ENCODE data around the gene NKD1. TPM values are rescaled to one million over a fixed set of nuclear protein-coding genes. Genes with fewer than 3 reads are reported as not detected.

Gene NKD1
- total RNA-seq, 4 donors from 2014 or later, result 3.5 to 48.1 (median 8.9) TPM

GRCh38 chr16:50694206-50694605, 146.0 kb downstream of the NKD1 start:
- TF ChIP-seq POLR2A (IDR thresholded peaks at IDR 0.05) (no peak), CTCF (IDR thresholded peaks at IDR 0.05) (no peak)
- Histone ChIP-seq H3K4me3 (no peak overlapping the region), H3K9me3 (no peaks in the 10 kb centered on the region), H3K4me1 (no peaks in the 10 kb centered on the region), H3K36me3 (no peaks in the 10 kb centered on the region), H3K27me3 (no peaks in the 10 kb centered on the region), H3K27ac (no peak overlapping the region)
- DNase-seq, result no peak
- intact Hi-C loops (cut with DNase I; ENCODE audit: low total_unique reads), result no loop called here

GRCh38 chr16:50695017-50696000, 147.1 kb downstream of the NKD1 start:
- H3K27me3 ChIP-seq, result no peaks in the 10 kb centered on the region
- intact Hi-C loops (cut with DNase I; ENCODE audit: low total_unique reads), result no loop called here
- no peak overlapping the region for H3K4me3 ChIP-seq
- H3K27ac ChIP-seq, result no peak overlapping the region
- no peaks in the 10 kb centered on the region for H3K36me3 ChIP-seq
- no peak for DNase-seq
- H3K9me3 ChIP-seq, result no peaks in the 10 kb centered on the region
- H3K4me1 ChIP-seq, result no peaks in the 10 kb centered on the region
- TF ChIP-seq POLR2A (IDR thresholded peaks at IDR 0.05), result no peak
- TF ChIP-seq CTCF (IDR thresholded peaks at IDR 0.05), result no peak

- Histone ChIP-seq H3K4me1 (no peaks in the 10 kb centered on the region), H3K4me3 (no peak overlapping the region), H3K9me3 (no peaks in the 10 kb centered on the region), H3K27ac (peak overlapping the region; percentile 27 to 45), H3K27me3 (no peaks in the 10 kb centered on the region), H3K36me3 (no peaks in the 10 kb centered on the region)
- no peak for DNase-seq
- intact Hi-C loops (cut with DNase I; ENCODE audit: low total_unique reads), result no loop called here
- no peak for TF ChIP-seq CTCF (IDR thresholded peaks at IDR 0.05)
- TF ChIP-seq POLR2A (IDR thresholded peaks at IDR 0.05), result no peak
Measured at GRCh38 chr16:50696126-50696525, 147.9 kb downstream of the NKD1 start.

- H3K27ac ChIP-seq, result peak overlapping the region; percentile 51 to 61
- H3K36me3 ChIP-seq, result no peaks in the 10 kb centered on the region
- peak; percentile 62 to 71 for DNase-seq
- no peak overlapping the region for H3K4me3 ChIP-seq
- intact Hi-C loops (cut with DNase I; ENCODE audit: low total_unique reads), result no loop called here
- no peak for TF ChIP-seq CTCF (IDR thresholded peaks at IDR 0.05)
- no peaks in the 10 kb centered on the region for H3K27me3 ChIP-seq
- H3K4me1 ChIP-seq, result no peaks in the 10 kb centered on the region
- H3K9me3 ChIP-seq, result no peaks in the 10 kb centered on the region
Measured at GRCh38 chr16:50696575-50697420, 148.6 kb downstream of the NKD1 start.

- no peak for DNase-seq
- no peaks in the 10 kb centered on the region for H3K36me3 ChIP-seq
- no peak overlapping the region for H3K4me3 ChIP-seq
- TF ChIP-seq POLR2A (IDR thresholded peaks at IDR 0.05) (no peak), CTCF (IDR thresholded peaks at IDR 0.05) (no peak)
- H3K9me3 ChIP-seq, result no peaks in the 10 kb centered on the region
- intact Hi-C loops (cut with DNase I; ENCODE audit: low total_unique reads), result no loop called here
- H3K4me1 ChIP-seq, result no peaks in the 10 kb centered on the region
- H3K27me3 ChIP-seq, result no peaks in the 10 kb centered on the region
- peak overlapping the region; percentile 51 to 61 for H3K27ac ChIP-seq
Measured at GRCh38 chr16:50697421-50697715, 149.2 kb downstream of the NKD1 start.

Data from uterus (tissue), 4 donors.